Uterus (tissue), 4 donors: Measurements from ENCODE around the gene LXN. TPM values are rescaled to one million over a fixed set of nuclear protein-coding genes. Genes with fewer than 3 reads are reported as not detected.
A peak's percentile ranks its signal among the peaks of the same experiment; 100 is the strongest.

ENCODE experiments used
- DNase-seq, 2 donors: peaks; one replicate each; pipeline ENCODE4 v3.0.0-alpha.2; 2019 to 2020
- H3K27ac ChIP-seq, 2 donors: fragments of 200-600 bp; sonication (generic); 1 replicate in 1 of 2; 2 replicates in 1 of 2; pipeline ENCODE4 v1.5.1; 2016 to 2018
- H3K27me3 ChIP-seq, 2 donors: fragments of 200-600 bp; sonication (generic); one replicate each; pipeline ENCODE4 v1.5.1; 2018 to 2019; ENCODE audit warnings: control low read depth in 1 of 2
- H3K36me3 ChIP-seq, 2 donors: fragments of 200-600 bp; sonication (generic); one replicate each; pipeline ENCODE4 v1.5.1; 2019; ENCODE audit warnings: control low read depth in 1 of 2
- H3K4me1 ChIP-seq, 2 donors: fragments of 200-600 bp; sonication (generic); one replicate each; pipeline ENCODE4 v1.5.1; 2018 to 2019; ENCODE audit warnings: control low read depth in 1 of 2
- H3K4me3 ChIP-seq, 2 donors: fragments of 200-600 bp; sonication (generic); 1 replicate in 1 of 2; 2 replicates in 1 of 2; pipeline ENCODE4 v1.5.1; 2018 to 2019; ENCODE audit warnings: mild to moderate bottlenecking in 1 of 2
- H3K9me3 ChIP-seq, 2 donors: fragments of 200-600 bp; sonication (generic); one replicate each; pipeline ENCODE4 v1.5.1; 2019; ENCODE audit warnings: control low read depth in 1 of 2
- POLR2A ChIP-seq, 2 donors: fragments of 450-650 bp; IDR thresholded peaks; one replicate each; pipeline ENCODE4 v1.6.1; 2016; ENCODE audit warnings: antibody characterized with exemption in 2 of 2, mild to moderate bottlenecking in 1 of 2, moderate library complexity in 1 of 2
- intact Hi-C: fragments of 100-400 bp; cut with DNase I; formaldehyde crosslinking; loops from one replicate; pipeline ENCODE4 v1.15.1; 2023; ENCODE audit warnings: low total_unique reads
- total RNA-seq, 4 donors: library from RNA; depleted of rRNA in 3 of 4; stranded (reverse); fragments of >200 nt in 3 of 4; gene quantifications; one replicate each; pipeline versions ENCODE4 v1.1.0 to v1.2.4, GENCODE V29; 2014 to 2023
- TF ChIP-seq, protein P1 (sequence below), 4 experiments: fragments of 200-600 bp in 2 of 4; fragments of 450-650 bp in 2 of 4; sonication (generic) in 2 of 4; IDR thresholded peaks; one replicate each; pipeline ENCODE4 v1.5.1; 2016 to 2019; ENCODE audit warnings: antibody characterized with exemption in 4 of 4, mild to moderate bottlenecking in 2 of 4, moderate library complexity in 1 of 4
- donor health status: DM: yes; HTN: yes; CAD: no.

LXN gene
- total RNA-seq, 4 donors from 2014 or later: 25.3 to 49.7 (median 34.8) TPM

DNA sequence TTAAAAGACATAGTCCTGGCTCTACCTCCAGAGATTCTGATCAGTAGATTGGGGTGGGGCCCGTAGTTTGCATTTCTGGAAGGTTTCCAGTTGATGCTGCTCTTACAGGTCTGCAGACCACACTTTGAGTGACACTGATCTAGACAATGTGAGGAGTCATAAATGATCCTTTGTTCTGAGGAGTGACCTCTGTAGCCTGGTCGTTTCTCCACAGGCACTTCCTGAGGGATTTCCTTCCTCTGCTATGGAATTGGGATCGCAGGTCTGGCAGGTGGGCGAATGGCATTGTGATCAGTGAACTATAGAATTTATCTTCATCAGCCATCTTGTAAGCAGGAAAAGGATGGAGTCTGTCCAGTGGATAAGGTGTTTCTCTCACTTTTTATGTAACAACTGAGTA is 22.7 kb downstream of the LXN start:
- intact Hi-C loops: loop anchor here (10.0 kb wide), 1 partner anchor 145 kb away; no protein-coding TSS in a partner anchor
- Histone ChIP-seq H3K9me3 (no peaks in the 10 kb centered on the region), H3K27me3 (no peaks in the 10 kb centered on the region), H3K36me3 (no peaks in the 10 kb centered on the region), H3K4me1 (no peaks in the 10 kb centered on the region), H3K4me3 (no peak overlapping the region), H3K27ac (no peak overlapping the region)
- no peak for TF ChIP-seq POLR2A (IDR thresholded peaks at IDR 0.05)
- TF ChIP-seq, protein P1, sequence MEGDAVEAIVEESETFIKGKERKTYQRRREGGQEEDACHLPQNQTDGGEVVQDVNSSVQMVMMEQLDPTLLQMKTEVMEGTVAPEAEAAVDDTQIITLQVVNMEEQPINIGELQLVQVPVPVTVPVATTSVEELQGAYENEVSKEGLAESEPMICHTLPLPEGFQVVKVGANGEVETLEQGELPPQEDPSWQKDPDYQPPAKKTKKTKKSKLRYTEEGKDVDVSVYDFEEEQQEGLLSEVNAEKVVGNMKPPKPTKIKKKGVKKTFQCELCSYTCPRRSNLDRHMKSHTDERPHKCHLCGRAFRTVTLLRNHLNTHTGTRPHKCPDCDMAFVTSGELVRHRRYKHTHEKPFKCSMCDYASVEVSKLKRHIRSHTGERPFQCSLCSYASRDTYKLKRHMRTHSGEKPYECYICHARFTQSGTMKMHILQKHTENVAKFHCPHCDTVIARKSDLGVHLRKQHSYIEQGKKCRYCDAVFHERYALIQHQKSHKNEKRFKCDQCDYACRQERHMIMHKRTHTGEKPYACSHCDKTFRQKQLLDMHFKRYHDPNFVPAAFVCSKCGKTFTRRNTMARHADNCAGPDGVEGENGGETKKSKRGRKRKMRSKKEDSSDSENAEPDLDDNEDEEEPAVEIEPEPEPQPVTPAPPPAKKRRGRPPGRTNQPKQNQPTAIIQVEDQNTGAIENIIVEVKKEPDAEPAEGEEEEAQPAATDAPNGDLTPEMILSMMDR (IDR thresholded peaks at IDR 0.05): no peak
- DNase-seq: no peak

DNA sequence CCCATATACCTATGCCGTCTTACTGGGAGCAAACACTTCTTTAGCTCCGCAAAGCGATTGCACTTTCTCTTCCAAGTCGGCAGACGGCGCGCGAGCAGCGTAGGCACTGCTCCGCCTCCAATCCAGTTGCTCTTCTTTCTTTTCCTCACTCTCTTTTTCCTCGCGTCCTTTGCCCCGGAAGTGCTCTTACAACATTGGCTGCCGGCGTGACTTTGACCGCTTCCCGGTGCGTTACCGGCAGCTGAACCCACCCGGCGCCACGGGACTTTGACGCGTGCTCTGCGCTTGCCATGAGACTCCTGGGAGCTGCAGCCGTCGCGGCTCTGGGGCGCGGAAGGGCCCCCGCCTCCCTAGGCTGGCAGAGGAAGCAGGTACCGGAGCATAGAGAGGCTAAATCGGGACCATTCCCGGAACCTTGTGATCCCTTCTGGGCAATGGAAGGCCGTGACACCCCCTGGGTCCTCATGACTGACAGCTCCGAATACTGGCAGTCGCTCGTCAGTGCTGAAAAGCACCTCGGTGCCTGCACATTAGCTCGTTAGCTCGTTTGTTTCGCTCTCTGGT is 28.0 kb downstream of the LXN start, which contains the start of gene GFM1:
TSS of gene GFM1 (plus strand) at position 183 of the 564 bp plus-strand sequence. CDS start at position 291, 108 bp downstream.
- Histone ChIP-seq H3K27me3 (no peaks in the 10 kb centered on the region), H3K27ac (peak within 1 kb of the TSS; percentile 77 to 80), H3K4me1 (no peaks in the 10 kb centered on the region), H3K4me3 (peak within 1 kb of the TSS; percentile 86 to 87), H3K9me3 (no peaks in the 10 kb centered on the region), H3K36me3 (no peaks in the 10 kb centered on the region)
- intact Hi-C loops: loop anchor here (10.0 kb wide), 1 partner anchor 150 kb away; no protein-coding TSS in a partner anchor
- TF ChIP-seq, protein P1 (IDR thresholded peaks at IDR 0.05): peak; percentile 84 to 96 (median 94)
- peak; percentile 11 to 17 for TF ChIP-seq POLR2A (IDR thresholded peaks at IDR 0.05)
- DNase-seq: peak; percentile 89 to 93

DNA sequence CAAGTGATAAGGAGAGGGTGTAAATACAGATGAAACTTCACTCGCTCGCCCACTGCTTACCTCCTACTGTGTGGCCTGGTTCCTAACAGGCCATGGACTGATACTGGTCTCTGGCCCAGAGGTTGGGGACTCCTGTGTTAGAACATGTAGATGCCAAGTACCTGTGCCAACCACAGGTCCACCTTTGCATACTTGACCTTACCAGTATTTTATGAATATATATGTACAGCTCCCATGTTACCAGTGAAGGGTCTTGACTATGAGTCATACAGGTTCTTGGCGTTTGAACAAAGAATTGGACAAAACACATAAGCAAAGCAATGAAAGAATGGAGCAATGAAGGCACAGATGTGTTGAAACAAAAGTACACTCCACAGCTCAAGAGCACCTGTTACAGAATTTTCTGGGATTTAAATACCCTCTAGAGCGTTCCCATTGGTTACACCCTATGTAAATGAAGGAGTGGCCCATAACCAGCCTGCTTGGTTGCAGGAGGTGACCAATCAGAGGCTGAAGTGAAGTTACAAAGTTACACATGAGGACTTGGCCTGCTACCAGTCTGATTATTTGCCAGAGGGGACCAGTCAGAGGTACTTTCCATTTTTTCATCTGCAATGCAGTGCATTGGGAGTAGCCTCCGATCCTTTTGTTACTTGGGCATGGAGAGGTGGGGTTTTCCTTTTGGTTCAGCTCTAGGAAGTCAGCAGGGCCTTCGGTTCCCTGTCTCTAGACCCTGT is 29.8 kb downstream of the LXN start:
- Histone ChIP-seq H3K4me3 (no peak overlapping the region), H3K4me1 (no peaks in the 10 kb centered on the region), H3K27ac (no peak overlapping the region), H3K36me3 (no peaks in the 10 kb centered on the region), H3K9me3 (no peaks in the 10 kb centered on the region), H3K27me3 (no peaks in the 10 kb centered on the region)
- no peak for DNase-seq
- TF ChIP-seq, protein P1 (IDR thresholded peaks at IDR 0.05): no peak
- TF ChIP-seq POLR2A (IDR thresholded peaks at IDR 0.05): no peak
- intact Hi-C loops: loop anchor here (10.0 kb wide), 1 partner anchor 152 kb away; no protein-coding TSS in a partner anchor

DNA sequence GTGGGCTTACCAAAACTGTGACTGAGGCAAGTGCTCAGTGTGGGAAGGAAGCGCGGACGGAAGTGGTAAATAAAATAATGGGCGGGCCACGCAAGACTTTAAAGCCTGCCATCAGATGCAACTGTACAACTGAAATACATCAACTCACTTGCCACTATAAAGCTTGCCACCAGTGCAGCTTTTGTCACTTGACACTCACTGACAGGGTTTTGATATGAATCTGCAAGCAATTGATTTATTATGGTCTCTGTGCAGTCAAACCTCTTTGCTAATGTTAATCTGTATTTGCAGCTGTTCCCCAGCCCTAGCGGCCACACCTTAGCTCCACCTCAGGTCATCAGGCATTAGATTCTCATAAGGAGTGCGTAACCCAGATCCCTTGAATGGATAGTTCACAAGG is 30.4 kb downstream of the LXN start:
- no peaks in the 10 kb centered on the region for H3K9me3 ChIP-seq
- no peaks in the 10 kb centered on the region for H3K36me3 ChIP-seq
- no peak overlapping the region for H3K27ac ChIP-seq
- no peak for TF ChIP-seq POLR2A (IDR thresholded peaks at IDR 0.05)
- TF ChIP-seq, protein P1 (IDR thresholded peaks at IDR 0.05): no peak
- H3K27me3 ChIP-seq: no peaks in the 10 kb centered on the region
- no peaks in the 10 kb centered on the region for H3K4me1 ChIP-seq
- intact Hi-C loops: loop anchor here (10.0 kb wide), 1 partner anchor 153 kb away; no protein-coding TSS in a partner anchor
- no peak for DNase-seq
- no peak overlapping the region for H3K4me3 ChIP-seq

DNA sequence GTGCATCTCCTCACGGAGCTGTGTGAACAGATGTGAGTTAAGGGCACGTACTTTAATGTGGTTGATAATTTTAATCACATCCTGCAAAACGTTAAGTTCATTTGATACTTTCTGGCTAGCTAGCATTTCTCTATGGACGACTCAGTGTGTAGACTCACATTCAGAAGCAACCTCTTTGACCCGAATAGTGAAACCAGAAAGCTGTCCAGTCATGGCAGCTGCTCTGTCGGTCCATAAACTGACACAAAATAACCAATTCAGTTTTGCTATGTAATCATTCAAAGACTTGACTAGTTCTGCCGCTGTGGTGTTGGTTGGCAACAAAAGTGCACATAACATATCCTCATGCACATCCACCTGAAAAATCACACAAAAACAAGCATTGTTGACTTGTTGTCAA is 31.8 kb downstream of the LXN start:
- DNase-seq: no peak
- no peaks in the 10 kb centered on the region for H3K36me3 ChIP-seq
- no peak for TF ChIP-seq POLR2A (IDR thresholded peaks at IDR 0.05)
- TF ChIP-seq, protein P1 (IDR thresholded peaks at IDR 0.05): no peak
- H3K4me1 ChIP-seq: no peaks in the 10 kb centered on the region
- no peaks in the 10 kb centered on the region for H3K27me3 ChIP-seq
- no peak overlapping the region for H3K4me3 ChIP-seq
- no peaks in the 10 kb centered on the region for H3K9me3 ChIP-seq
- intact Hi-C loops: loop anchor here (10.0 kb wide), 1 partner anchor 154 kb away; no protein-coding TSS in a partner anchor
- H3K27ac ChIP-seq: no peak overlapping the region
